Neuron (in vitro differentiated cells): ENCODE measurements around the gene CFAP61.
"Not testable (repeated sequence)": the region's sequence is repeated elsewhere in the genome, so short reads cannot be mapped to it uniquely, and the experiment has no call there.

ENCODE experiments used
- H2AFZ ChIP-seq: one replicate; pipeline ENCODE4 v1.6.1; 2013; ENCODE audit warnings: low read depth, mild to moderate bottlenecking, inconsistent platforms, low read length, moderate library complexity
- H3K27me3 ChIP-seq: one replicate; pipeline ENCODE4 v1.6.1; 2013; ENCODE audit warnings: low read length; ENCODE audit not compliant: insufficient read depth
- H3K36me3 ChIP-seq: one replicate; pipeline ENCODE4 v1.6.1; 2013; ENCODE audit warnings: low read length; ENCODE audit not compliant: insufficient read depth
- H3K4me1 ChIP-seq: one replicate; pipeline ENCODE4 v1.6.1; 2013; ENCODE audit warnings: low read length; ENCODE audit not compliant: insufficient read depth
- H3K4me3 ChIP-seq: 2 replicates; pipeline ENCODE4 v1.5.1; 2013; ENCODE audit warnings: mild to moderate bottlenecking, low read length, moderate library complexity
- H3K9me3 ChIP-seq: one replicate; pipeline ENCODE4 v1.6.1; 2013; ENCODE audit warnings: low read length

The CFAP61 gene, protein sequence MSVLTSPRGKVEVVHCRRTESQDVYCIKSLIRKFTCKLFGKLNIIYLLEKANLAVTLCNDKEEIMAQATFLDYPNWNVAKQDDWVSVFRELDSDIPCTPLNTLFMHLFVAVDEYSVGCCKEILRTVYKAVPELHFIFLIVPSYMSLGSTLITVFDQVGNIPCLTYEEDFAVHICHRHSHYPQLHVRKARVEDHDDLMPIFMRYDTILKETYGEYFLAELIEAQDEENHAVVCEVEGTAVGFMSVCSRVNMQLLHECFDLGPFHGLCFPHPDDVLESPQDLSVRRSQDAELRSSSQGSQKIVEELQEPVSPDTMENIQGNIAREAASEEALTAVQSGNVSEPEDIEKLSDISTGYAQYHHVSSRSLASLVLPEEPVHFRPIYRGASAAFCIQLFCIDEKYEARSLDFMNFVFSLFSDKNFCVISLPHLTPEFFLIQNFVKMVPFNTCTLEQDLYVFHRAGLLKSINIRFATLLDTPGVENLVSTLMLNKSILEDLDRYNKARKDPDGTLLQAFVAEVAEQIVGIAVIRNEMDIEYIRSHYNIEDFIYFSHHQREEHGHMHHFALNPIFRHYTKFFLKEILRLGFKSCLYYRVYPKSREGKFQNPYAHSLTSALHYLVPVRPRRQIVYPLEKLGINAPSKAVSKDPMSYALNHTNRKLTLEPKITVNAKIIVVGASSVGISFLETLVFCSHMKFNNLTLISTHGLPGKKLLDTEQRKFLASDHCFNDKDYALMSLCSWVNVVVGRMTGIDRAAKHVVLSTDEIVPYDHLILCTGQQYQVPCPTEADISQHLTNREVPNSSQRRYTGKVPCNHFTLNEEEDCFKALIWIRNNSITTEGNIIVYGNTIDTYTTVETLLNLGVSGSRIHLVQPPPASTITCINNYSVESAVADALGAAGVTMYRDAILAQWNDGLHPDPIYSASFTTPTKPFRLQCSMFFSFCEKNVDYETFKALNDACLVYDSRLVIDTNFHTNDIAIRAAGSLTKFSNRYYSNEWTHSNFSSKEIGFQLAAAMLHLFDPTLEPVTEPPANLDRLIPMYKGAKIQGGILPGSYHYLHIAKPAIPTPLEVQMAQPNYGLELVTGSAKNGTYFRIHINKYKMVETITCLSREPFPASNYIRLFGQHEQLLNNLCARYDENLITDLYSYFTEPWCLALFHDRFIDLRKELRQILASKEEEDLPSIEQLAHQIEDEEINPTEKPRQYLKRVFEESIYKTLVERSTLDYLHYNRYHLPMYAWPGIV

DNA sequence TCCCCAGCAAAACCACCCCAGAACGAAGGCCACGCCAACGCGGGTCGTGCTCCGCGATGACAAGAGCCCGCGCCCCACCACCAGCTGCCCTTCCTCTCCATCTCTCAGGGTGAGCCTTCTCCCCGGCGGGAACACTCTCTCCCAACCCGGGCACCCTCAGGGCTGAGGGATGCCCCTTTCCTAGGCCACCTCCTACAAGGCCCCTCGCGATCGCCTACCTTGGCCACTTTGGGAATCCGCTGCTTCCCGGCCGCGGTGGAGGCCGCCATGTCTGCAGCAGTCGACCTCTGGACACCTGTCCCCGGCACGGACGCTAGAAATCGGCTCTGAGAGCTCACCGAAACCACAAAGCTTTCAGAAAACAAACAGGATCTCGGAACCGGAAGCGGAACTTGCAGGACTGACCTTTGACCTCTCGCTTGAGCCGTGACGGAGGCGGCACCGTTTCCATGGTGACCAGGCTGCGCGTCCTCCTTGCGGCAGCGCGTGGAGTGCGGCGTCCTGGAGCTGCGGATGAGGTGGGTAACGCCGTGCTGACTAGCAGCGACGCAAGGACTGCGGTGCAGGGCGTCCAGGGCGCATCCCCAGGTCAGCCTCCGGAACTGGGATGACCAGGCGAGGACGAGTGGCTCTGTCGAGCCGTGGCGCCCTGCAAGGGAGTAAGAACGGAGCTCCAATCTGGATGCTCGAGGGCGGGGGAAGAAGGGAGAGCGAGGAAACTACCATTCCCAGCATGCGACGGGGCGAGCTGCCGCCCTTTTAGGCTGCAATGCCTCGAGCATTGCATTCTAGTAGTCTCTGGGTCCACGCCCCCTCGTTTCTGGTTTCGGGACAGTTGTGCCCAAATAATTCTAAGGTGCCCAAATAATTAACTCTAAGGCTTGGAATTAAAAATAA is at the start of gene CFAP61, which contains the start of gene CRNKL1:
Gene CFAP61 (plus strand): TSS at position 459 of the 897 bp plus-strand sequence. CDS start 4,122 bp downstream, outside the sequence.
Gene CRNKL1 (minus strand): TSS at position 393 of the 897 bp plus-strand sequence. CDS start 124 bp downstream, at position 269.
- Histone ChIP-seq H2AFZ (peak within 1 kb of the TSS; percentile 91), H3K27me3 (no peaks in the 10 kb centered on the region), H3K36me3 (peaks cover 28% of the 10 kb centered on the region), H3K9me3 (no peaks in the 10 kb centered on the region), H3K4me3 (peak within 1 kb of the TSS; percentile 76), H3K4me1 (peaks cover 12% of the 10 kb centered on the region)

DNA sequence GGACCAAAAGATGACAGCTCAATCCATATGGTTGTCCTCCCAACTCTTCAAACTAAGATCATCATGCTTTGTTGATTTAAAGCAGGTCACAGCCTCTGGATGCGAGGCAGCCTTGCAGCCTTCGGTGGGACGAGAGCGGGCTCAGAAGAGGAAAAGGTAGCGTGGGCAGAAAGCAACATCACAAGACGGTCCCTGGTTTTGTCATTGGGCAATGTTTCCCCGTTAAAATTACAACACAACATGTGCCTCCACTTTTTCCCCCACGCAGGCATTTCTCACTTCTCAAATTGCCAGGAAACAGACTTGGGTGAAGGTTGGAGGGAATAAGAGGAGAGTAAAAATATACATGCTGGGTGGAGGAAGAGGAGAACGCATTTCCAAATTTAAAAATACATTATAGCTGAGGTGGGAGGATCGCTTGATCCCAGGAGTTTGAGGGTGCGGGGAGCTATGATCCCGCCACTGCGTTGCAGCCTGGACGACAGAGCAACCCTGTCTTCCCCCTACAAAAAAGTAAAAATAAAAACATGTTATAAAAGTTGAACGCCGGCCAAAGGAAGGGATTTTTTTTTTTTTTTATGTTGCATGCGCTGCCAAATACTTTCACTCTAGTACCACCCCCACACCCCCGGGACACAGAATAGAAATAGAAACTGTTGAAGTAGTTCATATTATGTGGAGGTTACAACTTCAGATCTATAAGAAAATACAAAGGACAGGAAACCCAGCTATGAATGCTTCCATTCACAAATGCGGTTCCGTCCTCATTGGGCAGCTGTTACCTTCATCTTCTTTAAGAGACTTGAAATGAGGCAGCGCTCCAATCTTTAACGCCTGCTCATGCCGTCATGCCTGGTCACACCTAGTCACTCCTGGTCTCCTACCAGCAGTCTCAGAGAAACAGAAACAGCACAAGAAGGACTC is 49.0 kb upstream of the CFAP61 start:
- Histone ChIP-seq H3K36me3 (peaks cover 34% of the 10 kb centered on the region), H3K4me1 (no peaks in the 10 kb centered on the region), H3K27me3 (no peaks in the 10 kb centered on the region), H2AFZ (no peak overlapping the region), H3K9me3 (no peaks in the 10 kb centered on the region), H3K4me3 (no peak overlapping the region)

DNA sequence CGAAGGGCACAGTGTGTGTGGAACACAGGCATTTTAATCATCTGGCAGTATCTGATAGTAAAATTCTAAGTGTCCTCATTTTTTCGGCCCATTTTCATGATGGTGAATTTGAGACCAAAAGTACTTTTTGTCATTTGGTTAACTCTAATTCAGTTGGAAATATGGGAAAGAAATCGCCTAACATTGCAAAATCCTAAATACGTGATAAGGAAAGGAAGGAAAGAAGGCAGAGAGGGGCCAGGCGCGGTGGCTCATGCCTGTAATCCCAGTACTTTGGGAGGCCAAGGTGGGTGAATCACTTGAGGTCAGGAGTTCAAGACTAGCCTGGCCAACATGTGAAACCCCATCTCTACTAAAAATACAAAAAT is 48.4 kb upstream of the CFAP61 start:
- peaks cover 30% of the 10 kb centered on the region for H3K36me3 ChIP-seq
- not testable (repeated sequence) for H3K9me3 ChIP-seq, H3K4me1 ChIP-seq, H2AFZ ChIP-seq, H3K27me3 ChIP-seq, H3K4me3 ChIP-seq

DNA sequence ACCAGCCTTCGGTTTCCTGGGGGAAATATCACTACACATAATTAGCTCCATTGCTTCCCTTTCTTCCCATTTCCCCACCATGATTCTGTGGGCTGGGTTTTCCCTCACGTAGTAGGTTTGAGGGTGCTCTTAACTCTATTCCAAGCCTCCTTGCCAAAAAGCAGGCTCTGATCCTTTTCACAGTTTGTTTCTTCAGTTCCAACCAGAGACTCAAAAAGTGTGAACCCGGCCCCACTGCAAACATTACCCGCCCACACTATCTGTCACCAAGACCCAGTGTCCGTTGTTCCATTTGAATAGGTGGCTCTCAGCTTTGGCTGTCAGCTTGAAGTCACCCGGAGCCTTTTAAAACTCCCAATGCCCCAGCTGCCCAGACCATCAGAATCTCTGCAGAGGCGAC is 47.0 kb upstream of the CFAP61 start:
- Histone ChIP-seq H3K9me3 (no peaks in the 10 kb centered on the region), H3K27me3 (no peaks in the 10 kb centered on the region), H2AFZ (no peak overlapping the region), H3K4me3 (no peak overlapping the region), H3K4me1 (no peaks in the 10 kb centered on the region), H3K36me3 (peaks cover 18% of the 10 kb centered on the region)

DNA sequence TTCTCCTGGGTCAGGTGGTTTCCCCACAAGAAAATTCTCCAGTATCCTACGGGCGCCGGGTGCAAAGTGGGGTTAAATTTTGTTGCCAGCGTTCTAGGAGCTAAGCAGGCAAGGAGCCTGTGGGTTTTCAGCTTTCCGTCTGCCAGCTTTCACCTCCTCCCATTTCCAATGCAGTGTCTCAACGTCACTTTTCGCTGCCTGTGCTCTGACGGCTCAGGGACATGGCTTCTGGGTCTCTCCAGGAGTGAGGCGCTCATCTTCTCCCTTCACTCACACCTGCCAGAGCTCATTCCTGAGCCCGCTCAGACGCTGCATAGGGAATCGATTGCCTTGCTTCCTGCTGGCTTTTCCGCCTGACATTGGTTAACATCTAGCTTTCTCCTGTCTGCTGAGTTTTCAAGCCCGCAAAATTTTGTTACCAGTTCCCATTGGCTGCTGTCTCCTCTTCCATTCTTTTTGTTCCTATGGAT is 42.5 kb upstream of the CFAP61 start:
- Histone ChIP-seq H3K4me3 (no peak overlapping the region), H3K9me3 (no peaks in the 10 kb centered on the region), H3K4me1 (no peaks in the 10 kb centered on the region), H2AFZ (no peak overlapping the region), H3K27me3 (no peaks in the 10 kb centered on the region), H3K36me3 (no peaks in the 10 kb centered on the region)

DNA sequence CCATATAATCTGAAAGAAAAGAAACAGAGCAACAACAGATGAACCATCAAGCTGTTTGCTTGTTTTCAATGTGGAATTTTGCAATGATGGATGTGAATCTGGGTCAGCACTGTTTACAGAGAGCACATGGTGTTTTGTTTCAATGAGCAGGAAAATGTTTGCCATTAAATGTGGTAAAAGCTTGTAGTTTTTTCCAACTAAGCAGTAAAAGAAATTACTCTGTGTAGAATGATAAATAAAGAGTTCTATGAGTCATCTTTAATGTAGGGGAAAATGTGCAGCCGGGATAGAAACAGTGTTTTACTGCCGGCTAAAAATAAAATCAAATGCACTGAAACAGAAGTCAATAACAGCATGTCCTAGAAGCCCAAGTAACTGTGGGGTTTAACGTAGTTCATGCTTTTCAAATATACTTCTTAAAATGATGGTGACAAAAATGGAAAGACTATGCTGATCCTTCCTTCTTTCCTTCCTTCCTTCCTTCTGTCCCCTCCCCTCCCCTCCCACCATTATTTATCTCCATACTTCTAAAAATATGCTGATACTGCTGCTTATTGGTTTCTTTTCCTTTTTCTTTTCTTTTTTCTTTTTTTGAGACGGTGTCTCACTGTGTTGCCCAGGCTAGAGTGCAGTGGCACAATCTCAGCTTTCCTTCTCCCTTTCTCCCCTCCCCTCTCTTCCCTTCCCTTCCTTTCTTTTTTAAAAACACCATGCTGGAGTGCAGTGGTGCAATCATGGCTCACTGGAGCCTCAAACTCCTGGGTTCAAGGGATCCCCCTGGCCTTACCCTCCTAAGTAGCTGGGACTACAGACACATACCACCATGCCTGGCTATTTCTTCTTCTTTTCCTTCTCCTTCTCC is 41.5 kb upstream of the CFAP61 start:
- H3K27me3 ChIP-seq = no peaks in the 10 kb centered on the region
- H3K4me3 ChIP-seq = no peak overlapping the region

DNA sequence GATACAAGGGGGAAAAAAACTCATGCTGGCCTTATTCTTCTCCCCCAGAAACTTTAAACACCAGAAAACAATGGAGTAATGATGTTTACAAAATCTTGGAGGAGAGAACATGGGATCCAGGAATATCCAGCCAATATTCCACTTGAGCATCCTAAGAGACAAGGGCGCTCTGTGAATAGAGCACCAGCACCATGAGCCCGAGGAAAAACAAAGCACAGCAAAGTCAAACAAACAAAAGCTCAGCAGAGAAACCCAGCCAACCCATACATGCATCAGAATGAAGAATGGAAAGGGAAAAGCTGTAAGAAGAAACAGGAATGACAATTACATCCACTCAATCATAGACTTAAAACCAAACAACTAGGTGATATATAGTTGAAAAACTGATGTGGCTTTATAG is 39.8 kb upstream of the CFAP61 start:
- H3K36me3 ChIP-seq = no peaks in the 10 kb centered on the region
- H3K4me3 ChIP-seq = no peak overlapping the region
- no peaks in the 10 kb centered on the region for H3K27me3 ChIP-seq
- no peaks in the 10 kb centered on the region for H3K4me1 ChIP-seq
- H3K9me3 ChIP-seq = no peaks in the 10 kb centered on the region
- no peak overlapping the region for H2AFZ ChIP-seq

More for the DNA sequence above, 41.5 kb upstream of the CFAP61 start:
- Histone ChIP-seq H3K9me3 (no peaks in the 10 kb centered on the region), H3K36me3 (no peaks in the 10 kb centered on the region), H2AFZ (no peak overlapping the region), H3K4me1 (no peaks in the 10 kb centered on the region)

DNA sequence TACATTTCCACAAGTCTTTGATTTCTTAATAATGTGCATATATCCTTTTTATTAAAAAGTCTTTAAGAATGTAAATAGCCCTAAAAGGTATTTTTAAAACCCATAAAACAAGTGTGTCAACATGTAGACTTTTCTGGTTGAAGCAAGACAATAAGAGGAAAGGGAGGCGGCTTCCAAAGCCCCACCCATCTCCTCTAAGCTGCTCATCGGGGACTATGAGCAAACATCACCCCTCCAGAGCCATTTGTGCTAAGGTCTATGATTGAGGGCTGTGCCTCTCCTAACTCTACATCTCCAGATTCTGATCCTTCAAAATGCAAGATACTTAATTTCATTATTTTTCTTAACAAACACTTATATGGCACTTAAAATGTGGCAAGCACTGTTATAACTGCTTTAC is 37.7 kb upstream of the CFAP61 start:
- peaks cover 14% of the 10 kb centered on the region for H3K4me1 ChIP-seq
- no peaks in the 10 kb centered on the region for H3K36me3 ChIP-seq
- no peak overlapping the region for H2AFZ ChIP-seq
- no peak overlapping the region for H3K4me3 ChIP-seq
- H3K9me3 ChIP-seq = no peaks in the 10 kb centered on the region
- H3K27me3 ChIP-seq = no peaks in the 10 kb centered on the region

DNA sequence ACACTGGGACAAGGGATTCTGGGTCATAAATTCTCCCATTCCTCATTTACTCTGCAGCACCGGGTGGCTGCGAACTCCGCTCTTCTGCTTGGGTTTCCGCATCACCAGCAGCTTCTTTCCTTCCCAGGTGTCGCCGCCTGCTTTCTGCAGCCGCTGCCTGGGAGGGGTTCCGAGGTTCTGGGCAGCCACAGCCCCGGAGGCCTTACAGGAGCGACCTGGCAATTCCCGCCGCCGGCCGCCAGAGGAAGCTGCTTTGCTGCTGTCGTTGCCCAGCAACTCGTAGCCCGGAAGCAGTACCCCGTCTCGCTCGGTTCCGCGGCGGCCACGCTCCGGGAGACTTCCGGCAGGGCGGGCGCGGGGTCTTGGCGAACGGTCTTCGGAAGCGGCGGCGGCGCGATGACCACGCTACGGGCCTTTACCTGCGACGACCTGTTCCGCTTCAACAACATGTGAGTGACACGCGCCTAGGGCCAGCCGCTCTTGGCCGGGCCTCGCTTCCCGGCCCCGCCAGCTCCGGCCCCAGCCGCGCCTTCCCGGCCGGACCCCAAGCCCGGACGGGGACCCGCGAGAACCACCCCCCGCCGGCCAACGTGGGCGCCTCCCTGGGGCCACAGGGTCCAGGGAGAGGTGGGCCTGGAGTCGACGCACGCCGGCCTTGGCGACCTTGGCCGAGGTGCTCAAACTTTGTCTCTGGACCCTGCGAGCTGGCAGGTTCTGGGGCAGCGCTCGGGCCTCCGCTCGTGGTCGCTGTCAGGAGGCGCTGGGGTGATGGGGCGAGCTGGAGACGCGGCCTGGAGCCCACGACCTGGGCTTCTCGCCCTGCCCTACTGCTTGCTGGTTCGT is 35.1 kb upstream of the CFAP61 start, which contains the start of gene NAA20:
Gene NAA20 (plus strand): TSS at position 362 of the 843 bp plus-strand sequence. CDS start 35 bp downstream, at position 397.
- Histone ChIP-seq H3K9me3 (no peaks in the 10 kb centered on the region), H3K4me1 (peaks cover 14% of the 10 kb centered on the region), H3K4me3 (peak within 1 kb of the TSS; percentile 97), H3K27me3 (no peaks in the 10 kb centered on the region), H3K36me3 (peaks cover 4% of the 10 kb centered on the region), H2AFZ (peak within 1 kb of the TSS; percentile 23)

DNA sequence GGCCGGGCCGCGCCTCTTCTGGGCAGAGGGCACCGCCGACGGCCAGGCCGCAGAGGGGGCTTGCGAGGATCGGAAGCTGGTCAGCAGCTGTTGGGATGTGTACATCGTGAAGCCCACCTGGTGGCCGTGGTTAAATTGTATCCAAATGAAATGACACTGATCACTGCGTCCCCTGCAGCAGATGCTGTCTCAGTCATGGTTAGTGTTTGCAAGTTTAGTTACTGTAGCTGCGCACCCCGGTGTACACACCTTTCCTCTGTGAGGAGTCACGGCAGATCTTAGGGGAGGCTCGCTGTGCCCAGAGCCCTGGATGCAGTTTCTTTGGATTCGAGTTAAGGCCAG is 34.5 kb upstream of the CFAP61 start:
- Histone ChIP-seq H3K27me3 (no peaks in the 10 kb centered on the region), H3K9me3 (no peaks in the 10 kb centered on the region), H2AFZ (peak overlapping the region; percentile 23), H3K4me3 (peak overlapping the region; percentile 97), H3K36me3 (peaks cover 8% of the 10 kb centered on the region), H3K4me1 (peaks cover 14% of the 10 kb centered on the region)
